Sigmoid colon (tissue), 4 donors: ENCODE measurements around the gene GYG2.

ENCODE experiments used
- EP300 ChIP-seq, 4 donors: sonication (generic); formaldehyde crosslinking; IDR thresholded peaks; one replicate each; pipeline ENCODE4 v1.6.1; 2017; ENCODE audit warnings: antibody characterized with exemption in 4 of 4
- POLR2A ChIP-seq, 2 donors: fragments of 450-650 bp; IDR thresholded peaks; one replicate each; pipeline ENCODE4 v1.6.1; 2016; ENCODE audit warnings: antibody characterized with exemption in 2 of 2, mild to moderate bottlenecking in 2 of 2, moderate library complexity in 2 of 2
- POLR2AphosphoS5 ChIP-seq, 4 donors: sonication (generic); formaldehyde crosslinking; IDR thresholded peaks; one replicate each; pipeline ENCODE4 v1.6.1; 2017; ENCODE audit warnings: antibody characterized with exemption in 4 of 4
- TF ChIP-seq, protein P1 (sequence below), 4 experiments: fragments of 450-650 bp in 3 of 4; fragments of 200-600 bp in 1 of 4; IDR thresholded peaks; one replicate each; pipeline ENCODE4 v1.5.1; 2016 to 2019; ENCODE audit warnings: antibody characterized with exemption in 4 of 4, mild to moderate bottlenecking in 3 of 4, moderate library complexity in 2 of 4

DNA sequence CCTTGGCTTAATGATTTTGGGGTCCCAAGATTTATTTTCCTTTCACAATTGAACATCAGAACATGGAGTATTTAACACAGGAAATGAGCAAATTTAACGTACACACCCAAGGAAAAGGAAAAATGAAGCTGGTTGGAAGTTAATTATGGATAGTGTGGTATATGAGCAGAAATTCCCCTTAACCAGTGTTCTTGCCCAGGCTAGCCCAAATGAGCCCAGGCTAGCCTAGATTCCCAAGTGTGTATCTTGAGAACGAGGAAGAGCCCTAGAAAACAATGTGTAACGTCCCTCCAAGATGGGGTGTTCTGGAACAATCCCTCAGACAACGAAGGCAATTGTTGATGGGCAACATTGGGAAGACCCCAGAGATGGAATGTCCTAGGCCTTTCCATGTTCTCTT is 43.2 kb upstream of the GYG2 start:
- TF ChIP-seq, protein P1, sequence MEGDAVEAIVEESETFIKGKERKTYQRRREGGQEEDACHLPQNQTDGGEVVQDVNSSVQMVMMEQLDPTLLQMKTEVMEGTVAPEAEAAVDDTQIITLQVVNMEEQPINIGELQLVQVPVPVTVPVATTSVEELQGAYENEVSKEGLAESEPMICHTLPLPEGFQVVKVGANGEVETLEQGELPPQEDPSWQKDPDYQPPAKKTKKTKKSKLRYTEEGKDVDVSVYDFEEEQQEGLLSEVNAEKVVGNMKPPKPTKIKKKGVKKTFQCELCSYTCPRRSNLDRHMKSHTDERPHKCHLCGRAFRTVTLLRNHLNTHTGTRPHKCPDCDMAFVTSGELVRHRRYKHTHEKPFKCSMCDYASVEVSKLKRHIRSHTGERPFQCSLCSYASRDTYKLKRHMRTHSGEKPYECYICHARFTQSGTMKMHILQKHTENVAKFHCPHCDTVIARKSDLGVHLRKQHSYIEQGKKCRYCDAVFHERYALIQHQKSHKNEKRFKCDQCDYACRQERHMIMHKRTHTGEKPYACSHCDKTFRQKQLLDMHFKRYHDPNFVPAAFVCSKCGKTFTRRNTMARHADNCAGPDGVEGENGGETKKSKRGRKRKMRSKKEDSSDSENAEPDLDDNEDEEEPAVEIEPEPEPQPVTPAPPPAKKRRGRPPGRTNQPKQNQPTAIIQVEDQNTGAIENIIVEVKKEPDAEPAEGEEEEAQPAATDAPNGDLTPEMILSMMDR (IDR thresholded peaks at IDR 0.05) = no peak
- TF ChIP-seq EP300 (IDR thresholded peaks at IDR 0.05) (no peak), POLR2A (IDR thresholded peaks at IDR 0.05) (no peak), POLR2AphosphoS5 (IDR thresholded peaks at IDR 0.05) (no peak)
